ENCODE results near the gene COL27A1. TPM values are rescaled to one million over a fixed set of nuclear protein-coding genes. Genes with fewer than 3 reads are reported as not detected.

COL27A1 gene
- total RNA-seq, 3 donors from 2014 or later: 3.5 to 22.0 (median 6.7) TPM

- no peak for DNase-seq (ENCODE audit: low spot score in 2 of 2)
- Histone ChIP-seq H3K36me3 (peaks cover 20% of the 10 kb centered on the region), H3K9me3 (no peaks in the 10 kb centered on the region), H3K4me3 (no peak overlapping the region), H3K27me3 (no peaks in the 10 kb centered on the region), H3K27ac (no peak overlapping the region), H3K4me1 (no peaks in the 10 kb centered on the region)
- intact Hi-C loops (cut with DNase I; ENCODE audit: low total_unique reads): no loop called here
- TF ChIP-seq POLR2AphosphoS5 (IDR thresholded peaks at IDR 0.05): no peak
- TF ChIP-seq POLR2A (IDR thresholded peaks at IDR 0.05): no peak
- TF ChIP-seq CTCF (IDR thresholded peaks at IDR 0.05): no peak
These were observed 190.2 kb downstream of the COL27A1 start for GRCh38 chr9:114345493-114346065.

- Histone ChIP-seq H3K4me1 (no peaks in the 10 kb centered on the region), H3K36me3 (peaks cover 20% of the 10 kb centered on the region), H3K9me3 (no peaks in the 10 kb centered on the region), H3K4me3 (no peak overlapping the region), H3K27me3 (no peaks in the 10 kb centered on the region), H3K27ac (no peak overlapping the region)
- no peak for DNase-seq (ENCODE audit: low spot score in 2 of 2)
- intact Hi-C loops (cut with DNase I; ENCODE audit: low total_unique reads): no loop called here
- TF ChIP-seq POLR2AphosphoS5 (IDR thresholded peaks at IDR 0.05) (no peak), POLR2A (IDR thresholded peaks at IDR 0.05) (no peak), CTCF (IDR thresholded peaks at IDR 0.05) (no peak)
These were observed 190.8 kb downstream of the COL27A1 start for GRCh38 chr9:114346146-114346545.

- TF ChIP-seq POLR2A (IDR thresholded peaks at IDR 0.05): no peak
- TF ChIP-seq CTCF (IDR thresholded peaks at IDR 0.05): no peak
- no peak for TF ChIP-seq POLR2AphosphoS5 (IDR thresholded peaks at IDR 0.05)
- Histone ChIP-seq H3K4me3 (no peak overlapping the region), H3K4me1 (no peaks in the 10 kb centered on the region), H3K36me3 (peaks cover 20% of the 10 kb centered on the region), H3K9me3 (no peaks in the 10 kb centered on the region), H3K27me3 (no peaks in the 10 kb centered on the region), H3K27ac (no peak overlapping the region)
- DNase-seq (ENCODE audit: low spot score in 2 of 2): no peak
- intact Hi-C loops (cut with DNase I; ENCODE audit: low total_unique reads): no loop called here
These were observed 192.3 kb downstream of the COL27A1 start for GRCh38 chr9:114347675-114348074.

GRCh38 chr9:114348261-114348905 lies 193.0 kb downstream of the COL27A1 start:
- Histone ChIP-seq H3K9me3 (no peaks in the 10 kb centered on the region), H3K27ac (peak overlapping the region in 1 of 2 donors; percentile 63), H3K36me3 (peaks cover 20% of the 10 kb centered on the region), H3K4me3 (no peak overlapping the region), H3K27me3 (no peaks in the 10 kb centered on the region), H3K4me1 (no peaks in the 10 kb centered on the region)
- intact Hi-C loops (cut with DNase I; ENCODE audit: low total_unique reads): no loop called here
- no peak for DNase-seq (ENCODE audit: low spot score in 2 of 2)
- TF ChIP-seq POLR2A (IDR thresholded peaks at IDR 0.05) (no peak), POLR2AphosphoS5 (IDR thresholded peaks at IDR 0.05) (no peak), CTCF (IDR thresholded peaks at IDR 0.05) (no peak)

- H3K36me3 ChIP-seq: peaks cover 18% of the 10 kb centered on the region
- intact Hi-C loops (cut with DNase I; ENCODE audit: low total_unique reads): no loop called here
These were observed 193.7 kb downstream of the COL27A1 start for GRCh38 chr9:114348906-114349482.

More at GRCh38 chr9:114348906-114349482, 193.7 kb downstream of the COL27A1 start:
- Histone ChIP-seq H3K9me3 (no peaks in the 10 kb centered on the region), H3K27me3 (no peaks in the 10 kb centered on the region), H3K4me1 (no peaks in the 10 kb centered on the region), H3K4me3 (no peak overlapping the region), H3K27ac (peak overlapping the region in 1 of 2 donors; percentile 63)
- no peak for DNase-seq (ENCODE audit: low spot score in 2 of 2)
- TF ChIP-seq POLR2AphosphoS5 (IDR thresholded peaks at IDR 0.05): no peak
- TF ChIP-seq POLR2A (IDR thresholded peaks at IDR 0.05): no peak
- TF ChIP-seq CTCF (IDR thresholded peaks at IDR 0.05): no peak
